ENCODE results near the gene TPST2.

Gene TPST2

DNA sequence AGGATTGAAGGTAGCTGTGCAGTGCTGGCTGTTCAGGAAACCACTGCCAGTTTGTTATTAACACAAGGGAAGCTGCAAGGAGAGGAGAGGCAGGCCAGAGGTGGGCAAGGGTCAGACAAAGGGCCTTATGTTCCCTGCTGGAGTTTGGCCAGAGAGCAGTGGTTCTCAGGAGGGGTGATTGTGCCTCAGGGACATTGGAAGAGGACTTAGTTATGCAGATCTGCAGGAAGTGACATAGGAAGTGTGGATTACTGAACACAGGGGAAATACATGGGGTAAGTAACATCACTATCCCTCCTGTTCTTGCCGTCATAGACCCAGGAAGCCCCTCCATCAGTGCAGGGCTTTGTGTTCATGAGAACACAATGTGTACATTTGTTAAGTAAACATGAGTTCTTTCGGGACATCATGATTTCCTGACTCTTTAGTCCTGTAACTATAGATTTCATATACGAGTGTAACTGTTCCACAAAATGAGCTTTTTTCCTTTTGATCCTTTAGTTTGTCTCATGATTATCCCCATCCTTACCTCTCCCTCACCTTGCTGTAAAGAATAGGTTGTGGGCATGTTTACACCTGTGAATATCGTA is 100.4 kb downstream of the TPST2 start:
- no peaks in the 10 kb centered on the region for H3K27me3 ChIP-seq (ENCODE audit: insufficient read depth, poor library complexity, severe bottlenecking)
- ATAC-seq (ENCODE audit: low read depth) = no peak
- H3K4me3 ChIP-seq (ENCODE audit: severe bottlenecking) = no peak overlapping the region
- DNase-seq (ENCODE audit: low spot score) = no peak
- H3K36me3 ChIP-seq (ENCODE audit: low read depth) = peaks cover 85% of the 10 kb centered on the region
- TF ChIP-seq CTCF (IDR thresholded peaks at IDR 0.05; ENCODE audit: poor library complexity, severe bottlenecking) = no peak
- peaks cover 22% of the 10 kb centered on the region for H3K4me1 ChIP-seq (ENCODE audit: insufficient read depth, poor library complexity, severe bottlenecking)
- H3K9me3 ChIP-seq (ENCODE audit: severe bottlenecking) = no peaks in the 10 kb centered on the region
- H3K27ac ChIP-seq (ENCODE audit: poor library complexity, severe bottlenecking) = no peak overlapping the region

- Histone ChIP-seq H3K4me1 (ENCODE audit: insufficient read depth, poor library complexity, severe bottlenecking) (peaks cover 11% of the 10 kb centered on the region), H3K27me3 (ENCODE audit: insufficient read depth, poor library complexity, severe bottlenecking) (no peaks in the 10 kb centered on the region), H3K4me3 (ENCODE audit: severe bottlenecking) (no peak overlapping the region), H3K9me3 (ENCODE audit: severe bottlenecking) (no peaks in the 10 kb centered on the region), H3K27ac (ENCODE audit: poor library complexity, severe bottlenecking) (no peak overlapping the region), H3K36me3 (ENCODE audit: low read depth) (peaks cover 69% of the 10 kb centered on the region)
- TF ChIP-seq CTCF (IDR thresholded peaks at IDR 0.05; ENCODE audit: poor library complexity, severe bottlenecking) = no peak
- DNase-seq (ENCODE audit: low spot score) = no peak
- ATAC-seq (ENCODE audit: low read depth) = no peak
These were observed 101.9 kb downstream of the TPST2 start for GRCh38 chr22:26487996-26488395.

DNA sequence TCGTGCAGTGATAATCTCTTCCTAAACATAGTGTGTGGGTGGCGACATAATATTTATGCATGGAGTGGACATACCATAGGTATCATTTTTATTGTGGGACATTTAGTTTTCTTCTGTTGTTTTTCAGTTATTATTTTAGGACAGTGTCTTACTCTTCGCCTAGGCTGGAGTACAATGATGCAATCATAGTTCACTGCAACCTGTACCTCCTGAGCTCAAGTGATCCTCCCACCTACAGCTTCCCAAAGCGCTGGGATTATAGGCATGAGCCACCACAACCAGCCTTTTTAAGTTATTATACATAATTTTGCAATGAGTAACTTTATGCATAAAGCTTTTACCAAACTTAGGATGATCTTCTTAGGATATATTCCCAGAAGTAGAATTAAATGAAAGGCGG is 103.5 kb downstream of the TPST2 start:
- peaks cover 7% of the 10 kb centered on the region for H3K4me1 ChIP-seq (ENCODE audit: insufficient read depth, poor library complexity, severe bottlenecking)
- no peaks in the 10 kb centered on the region for H3K9me3 ChIP-seq (ENCODE audit: severe bottlenecking)
- peaks cover 53% of the 10 kb centered on the region for H3K36me3 ChIP-seq (ENCODE audit: low read depth)
- TF ChIP-seq CTCF (IDR thresholded peaks at IDR 0.05; ENCODE audit: poor library complexity, severe bottlenecking) = no peak
- ATAC-seq (ENCODE audit: low read depth) (no peak), DNase-seq (ENCODE audit: low spot score) (no peak)
- H3K4me3 ChIP-seq (ENCODE audit: severe bottlenecking) = no peak overlapping the region
- no peak overlapping the region for H3K27ac ChIP-seq (ENCODE audit: poor library complexity, severe bottlenecking)
- no peaks in the 10 kb centered on the region for H3K27me3 ChIP-seq (ENCODE audit: insufficient read depth, poor library complexity, severe bottlenecking)

DNA sequence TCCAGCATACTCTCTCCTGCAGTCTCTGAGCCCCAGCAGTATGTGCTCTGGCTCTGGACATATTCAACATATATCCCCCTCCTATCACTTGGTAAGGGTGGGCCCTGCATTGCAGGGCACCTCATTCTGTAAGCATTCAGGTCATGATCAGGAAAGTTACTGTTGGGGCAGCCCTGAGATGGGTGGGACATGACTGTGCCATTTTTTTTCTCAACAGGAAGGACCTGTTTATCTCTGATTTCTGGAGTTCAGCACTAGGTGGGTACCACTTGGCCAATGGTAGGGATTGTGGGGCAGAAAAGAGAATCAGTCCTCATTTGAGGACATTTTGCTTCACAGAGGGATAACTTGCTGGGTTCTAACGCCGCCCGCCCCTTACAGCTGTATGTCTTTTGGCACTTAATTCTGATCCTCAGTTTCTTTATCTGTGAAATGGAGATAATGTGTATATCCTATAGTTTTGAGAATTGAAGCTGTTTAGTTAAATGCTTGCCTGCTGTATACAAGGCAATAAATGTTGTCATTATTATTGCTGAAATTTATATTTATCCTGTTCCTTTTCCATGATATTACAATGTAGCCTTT is 104.0 kb downstream of the TPST2 start:
- peak overlapping the region; percentile 72 for H3K27ac ChIP-seq (ENCODE audit: poor library complexity, severe bottlenecking)
- H3K27me3 ChIP-seq (ENCODE audit: insufficient read depth, poor library complexity, severe bottlenecking) = no peaks in the 10 kb centered on the region
- H3K4me1 ChIP-seq (ENCODE audit: insufficient read depth, poor library complexity, severe bottlenecking) = peaks cover 10% of the 10 kb centered on the region
- no peaks in the 10 kb centered on the region for H3K9me3 ChIP-seq (ENCODE audit: severe bottlenecking)
- ATAC-seq (ENCODE audit: low read depth) (no peak), DNase-seq (ENCODE audit: low spot score) (no peak)
- H3K4me3 ChIP-seq (ENCODE audit: severe bottlenecking) = no peak overlapping the region
- peaks cover 48% of the 10 kb centered on the region for H3K36me3 ChIP-seq (ENCODE audit: low read depth)
- no peak for TF ChIP-seq CTCF (IDR thresholded peaks at IDR 0.05; ENCODE audit: poor library complexity, severe bottlenecking)

DNA sequence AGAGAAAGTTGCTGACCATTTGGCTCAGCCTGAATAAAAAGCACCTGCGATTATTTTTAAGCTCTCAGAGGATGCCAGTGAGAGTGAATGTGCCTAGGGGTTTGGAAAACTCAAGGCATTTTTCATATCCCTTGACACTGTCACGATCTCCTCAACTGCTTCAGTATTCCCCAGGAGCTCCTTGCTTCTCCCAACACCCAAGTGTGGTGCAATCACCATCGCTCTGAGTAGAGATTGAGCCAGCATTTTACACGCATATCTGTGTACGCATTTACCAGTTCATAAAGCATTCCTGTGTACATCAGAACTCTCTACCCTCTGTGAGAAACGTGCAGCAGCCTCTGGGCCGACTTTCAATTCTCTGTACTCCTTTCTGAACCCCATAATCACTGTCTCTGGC is 104.9 kb downstream of the TPST2 start:
- no peak overlapping the region for H3K4me3 ChIP-seq (ENCODE audit: severe bottlenecking)
- peaks cover 42% of the 10 kb centered on the region for H3K36me3 ChIP-seq (ENCODE audit: low read depth)
- no peaks in the 10 kb centered on the region for H3K9me3 ChIP-seq (ENCODE audit: severe bottlenecking)
- no peak for TF ChIP-seq CTCF (IDR thresholded peaks at IDR 0.05; ENCODE audit: poor library complexity, severe bottlenecking)
- no peaks in the 10 kb centered on the region for H3K27me3 ChIP-seq (ENCODE audit: insufficient read depth, poor library complexity, severe bottlenecking)
- DNase-seq (ENCODE audit: low spot score) (no peak), ATAC-seq (ENCODE audit: low read depth) (no peak)
- H3K27ac ChIP-seq (ENCODE audit: poor library complexity, severe bottlenecking) = peak overlapping the region; percentile 72
- H3K4me1 ChIP-seq (ENCODE audit: insufficient read depth, poor library complexity, severe bottlenecking) = peaks cover 13% of the 10 kb centered on the region
